Body of pancreas (tissue), 4 donors: Measurements from ENCODE around the gene UCN2. TPM values are rescaled to one million over a fixed set of nuclear protein-coding genes. Genes with fewer than 3 reads are reported as not detected.
"Not testable (repeated sequence)": the region's sequence is repeated elsewhere in the genome, so short reads cannot be mapped to it uniquely, and the experiment has no call there.

Source experiments
- ATAC-seq: fragments of 150-250 bp; one replicate; pipeline ENCODE4 v1.9.1; 2016
- DNase-seq, 4 donors: peaks; one replicate each; pipeline ENCODE4 v3.0.0-alpha.2; 2019
- H3K27ac ChIP-seq, 4 donors: fragments of 200-600 bp; sonication (generic); 1 replicate in 3 of 4; 2 replicates in 1 of 4; pipeline versions ENCODE4 v1.5.1 to v1.6.1; 2016 to 2019; ENCODE audit warnings: mild to moderate bottlenecking in 1 of 4, mixed read lengths in 1 of 4, moderate library complexity in 1 of 4
- H3K27me3 ChIP-seq, 2 donors: fragments of 200-600 bp; sonication (generic); one replicate each; pipeline ENCODE4 v1.6.0; 2016; ENCODE audit warnings: mild to moderate bottlenecking in 1 of 2
- H3K36me3 ChIP-seq, 2 donors: fragments of 200-600 bp; sonication (generic); replicated peaks in 1 of 2; 2 replicates each; pipeline ENCODE4 v1.5.1; 2016; ENCODE audit warnings: low read depth in 2 of 2; ENCODE audit not compliant: insufficient read depth in 1 of 2
- H3K4me1 ChIP-seq: fragments of 200-600 bp; sonication (generic); one replicate; pipeline ENCODE4 v1.6.0; 2016
- H3K4me3 ChIP-seq, 2 donors: fragments of 200-600 bp; sonication (generic); 1 replicate in 1 of 2; 2 replicates in 1 of 2; pipeline ENCODE4 v1.5.1; 2016 to 2019
- H3K9me3 ChIP-seq, 3 donors: fragments of 200-600 bp; sonication (generic); 1 replicate in 2 of 3; 2 replicates in 1 of 3; pipeline ENCODE4 v1.5.1; 2016
- POLR2A ChIP-seq, 3 donors: fragments of 450-650 bp; IDR thresholded peaks; one replicate each; pipeline ENCODE4 v1.6.1; 2016; ENCODE audit warnings: antibody characterized with exemption in 3 of 3, mild to moderate bottlenecking in 2 of 3
- WGBS, 2 donors: methylation state at CpG; one replicate each; pipeline ENCODE4 v1.1.5; 2017; 5-methylcytosine and 5-hydroxymethylcytosine counted together
- intact Hi-C: fragments of 100-400 bp; cut with DNase I; formaldehyde crosslinking; loops from one replicate; pipeline ENCODE4 v1.15.1; 2023
- total RNA-seq, 2 donors: library from RNA; depleted of rRNA; stranded (reverse); fragments of >200 nt; gene quantifications; one replicate each; pipeline ENCODE4 v1.1.0, GENCODE V29; 2016
- TF ChIP-seq, protein P1 (sequence below), 7 experiments: fragments of 450-650 bp in 4 of 7; fragments of 200-600 bp in 3 of 7; sonication (generic) in 3 of 7; IDR thresholded peaks; one replicate each; pipeline ENCODE4 v1.5.1; 2016 to 2019; ENCODE audit warnings: antibody characterized with exemption in 7 of 7

UCN2 gene
- total RNA-seq, 2 donors from 2014 or later = not detected

GRCh38 chr3:48536116-48536515 lies 27.5 kb downstream of the UCN2 start:
- no peaks in the 10 kb centered on the region for H3K27me3 ChIP-seq
- no peaks in the 10 kb centered on the region for H3K4me1 ChIP-seq
- no peak for ATAC-seq
- no peak overlapping the region for H3K4me3 ChIP-seq
- intact Hi-C loops = no loop called here
- H3K9me3 ChIP-seq = no peaks in the 10 kb centered on the region
- H3K36me3 ChIP-seq = peaks cover 0 to 13% of the 10 kb centered on the region in 2 donors
- WGBS, 2 donors = 89 to 90% methylated on average over 18 to 19 of the region's 19 CpGs
- no peak overlapping the region for H3K27ac ChIP-seq
- no peak for DNase-seq
- TF ChIP-seq, protein P1, sequence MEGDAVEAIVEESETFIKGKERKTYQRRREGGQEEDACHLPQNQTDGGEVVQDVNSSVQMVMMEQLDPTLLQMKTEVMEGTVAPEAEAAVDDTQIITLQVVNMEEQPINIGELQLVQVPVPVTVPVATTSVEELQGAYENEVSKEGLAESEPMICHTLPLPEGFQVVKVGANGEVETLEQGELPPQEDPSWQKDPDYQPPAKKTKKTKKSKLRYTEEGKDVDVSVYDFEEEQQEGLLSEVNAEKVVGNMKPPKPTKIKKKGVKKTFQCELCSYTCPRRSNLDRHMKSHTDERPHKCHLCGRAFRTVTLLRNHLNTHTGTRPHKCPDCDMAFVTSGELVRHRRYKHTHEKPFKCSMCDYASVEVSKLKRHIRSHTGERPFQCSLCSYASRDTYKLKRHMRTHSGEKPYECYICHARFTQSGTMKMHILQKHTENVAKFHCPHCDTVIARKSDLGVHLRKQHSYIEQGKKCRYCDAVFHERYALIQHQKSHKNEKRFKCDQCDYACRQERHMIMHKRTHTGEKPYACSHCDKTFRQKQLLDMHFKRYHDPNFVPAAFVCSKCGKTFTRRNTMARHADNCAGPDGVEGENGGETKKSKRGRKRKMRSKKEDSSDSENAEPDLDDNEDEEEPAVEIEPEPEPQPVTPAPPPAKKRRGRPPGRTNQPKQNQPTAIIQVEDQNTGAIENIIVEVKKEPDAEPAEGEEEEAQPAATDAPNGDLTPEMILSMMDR (IDR thresholded peaks at IDR 0.05) = no peak
- no peak for TF ChIP-seq POLR2A (IDR thresholded peaks at IDR 0.05)

DNA sequence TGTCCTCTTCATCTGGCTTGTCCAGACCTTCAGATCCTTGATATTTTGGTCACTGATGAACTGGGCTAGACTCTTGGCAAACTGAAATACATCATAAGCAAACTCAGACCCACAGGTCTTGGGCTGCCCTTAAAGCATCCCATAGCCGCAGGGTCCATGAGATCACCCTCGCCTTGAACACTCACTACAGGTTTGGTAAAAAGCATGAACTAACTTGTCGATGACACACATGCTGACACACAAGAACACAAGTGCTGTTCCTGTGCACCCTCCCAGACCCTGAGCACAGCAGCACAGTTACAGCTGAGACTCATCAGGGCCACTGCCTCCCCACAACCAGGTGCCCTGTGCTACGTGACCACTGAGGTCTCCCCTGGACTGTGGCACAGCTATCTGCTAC lies 28.0 kb downstream of the UCN2 start:
- DNase-seq = no peak
- Histone ChIP-seq H3K27me3 (no peaks in the 10 kb centered on the region), H3K36me3 (peaks cover 0 to 13% of the 10 kb centered on the region in 2 donors), H3K9me3 (no peaks in the 10 kb centered on the region), H3K27ac (no peak overlapping the region), H3K4me1 (no peaks in the 10 kb centered on the region), H3K4me3 (no peak overlapping the region)
- 90 to 100% methylated on average over 1 to 4 of the region's 4 CpGs for WGBS, 2 donors
- intact Hi-C loops = no loop called here
- no peak for TF ChIP-seq POLR2A (IDR thresholded peaks at IDR 0.05)
- TF ChIP-seq, protein P1 (IDR thresholded peaks at IDR 0.05) = no peak
- no peak for ATAC-seq

DNA sequence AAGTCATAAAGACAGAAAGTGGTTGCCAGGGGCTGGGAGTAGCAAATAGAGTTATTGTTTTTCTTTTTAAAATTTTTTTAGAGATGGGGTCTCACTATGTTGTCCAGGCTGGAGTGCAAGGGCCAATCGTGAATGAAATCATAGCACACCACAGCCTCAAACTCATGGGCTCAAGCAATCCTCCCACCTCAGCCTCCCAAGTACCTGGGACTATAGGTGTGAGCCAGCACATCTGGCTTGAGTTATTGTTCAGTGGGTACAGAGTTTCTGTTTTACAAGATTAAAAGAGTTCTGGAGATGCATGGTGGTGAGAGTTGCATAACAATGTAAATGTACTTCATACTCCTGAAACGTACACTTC lies 30.6 kb downstream of the UCN2 start:
- intact Hi-C loops = no loop called here
- Histone ChIP-seq H3K27me3 (no peaks in the 10 kb centered on the region), H3K36me3 (peaks cover 0 to 13% of the 10 kb centered on the region in 2 donors), H3K4me1 (no peaks in the 10 kb centered on the region), H3K9me3 (no peaks in the 10 kb centered on the region), H3K27ac (no peak overlapping the region), H3K4me3 (no peak overlapping the region)
- TF ChIP-seq, protein P1 (IDR thresholded peaks at IDR 0.05) = no peak
- no peak for TF ChIP-seq POLR2A (IDR thresholded peaks at IDR 0.05)
- DNase-seq (no peak), ATAC-seq (no peak)
- 81 to 90% methylated on average over 2 of the region's 2 CpGs for WGBS, 2 donors

DNA sequence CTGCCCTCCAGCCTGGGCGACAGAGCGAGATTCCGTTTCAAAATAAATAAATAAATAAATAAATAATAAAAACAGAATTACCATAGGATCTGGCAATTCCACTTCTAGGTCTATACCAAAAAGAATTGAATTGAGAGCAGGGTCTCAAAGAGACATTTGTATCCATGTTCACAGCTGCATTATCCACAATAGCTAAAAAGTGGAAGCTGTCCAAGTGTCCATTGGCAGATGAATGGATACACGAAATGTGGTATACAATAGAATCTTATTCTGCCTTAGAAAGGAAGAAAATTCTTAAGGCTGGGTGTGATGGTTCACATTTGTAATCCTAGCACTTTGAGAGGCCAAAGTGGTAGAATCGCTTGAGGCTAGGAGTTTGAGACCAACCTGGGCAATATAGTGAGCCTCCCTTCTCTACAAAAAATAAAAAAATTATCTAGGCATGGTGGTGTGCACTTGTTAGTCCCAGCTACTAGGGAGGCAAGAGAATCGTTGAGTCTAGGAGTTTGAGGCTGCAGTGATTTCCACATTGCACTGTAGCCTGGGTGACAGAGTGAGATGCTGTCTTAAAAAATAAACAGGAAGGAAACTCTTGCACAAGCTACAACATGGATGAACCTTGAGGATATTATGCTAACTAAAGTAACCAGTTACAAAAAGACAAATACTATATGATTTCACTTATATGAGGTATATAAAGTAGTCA lies 31.2 kb downstream of the UCN2 start:
- 86 to 90% methylated on average over 6 of the region's 6 CpGs for WGBS, 2 donors
- Histone ChIP-seq H3K9me3 (no peaks in the 10 kb centered on the region), H3K4me3 (no peak overlapping the region), H3K4me1 (no peaks in the 10 kb centered on the region), H3K36me3 (peaks cover 0 to 13% of the 10 kb centered on the region in 2 donors), H3K27me3 (no peaks in the 10 kb centered on the region), H3K27ac (no peak overlapping the region)
- intact Hi-C loops = no loop called here
- DNase-seq (no peak), ATAC-seq (no peak)
- TF ChIP-seq, protein P1 (IDR thresholded peaks at IDR 0.05) = no peak
- no peak for TF ChIP-seq POLR2A (IDR thresholded peaks at IDR 0.05)

- H3K27me3 ChIP-seq, H3K36me3 ChIP-seq, H3K4me3 ChIP-seq, intact Hi-C loops, H3K4me1 ChIP-seq, H3K9me3 ChIP-seq, ATAC-seq, DNase-seq, H3K27ac ChIP-seq: not testable (repeated sequence)
- whole genome bisulfite sequencing, 2 donors = 95 to 100% methylated on average over 4 of the region's 4 CpGs
Measured at GRCh38 chr3:48530701-48531100, 32.9 kb downstream of the UCN2 start.
